RCC 7860 (cell line): ENCODE data around the gene PIK3R6.
"Not testable (repeated sequence)": the region's sequence is repeated elsewhere in the genome, so short reads cannot be mapped to it uniquely, and the experiment has no call there.

Experiments used
- DNase-seq: peaks from one replicate; pipeline ENCODE4 v3.0.0-alpha.2; 2015; ENCODE audit warnings: low spot score
- FAIRE-seq: peaks from 2 replicates; lab custom pipeline; 2012; peaks lifted over from hg19 to GRCh38; lab: Jason Lieb, UNC

The PIK3R6 gene

GRCh38 chr17:8856869-8857575 lies 10.5 kb downstream of the PIK3R6 start:
- FAIRE-seq (no peak), DNase-seq (no peak)

- not testable (repeated sequence) for FAIRE-seq, DNase-seq
Observed at GRCh38 chr17:8856205-8856603, 11.3 kb downstream of the PIK3R6 start.

- no peak for DNase-seq
- no peak for FAIRE-seq
Observed at GRCh38 chr17:8855477-8856204, 11.8 kb downstream of the PIK3R6 start.

GRCh38 chr17:8851600-8851999 lies 15.9 kb downstream of the PIK3R6 start:
- DNase-seq (no peak), FAIRE-seq (no peak)

GRCh38 chr17:8849311-8850041 lies 18.0 kb downstream of the PIK3R6 start:
- no peak for FAIRE-seq
- DNase-seq = no peak

GRCh38 chr17:8847891-8848290 lies 19.6 kb downstream of the PIK3R6 start:
- FAIRE-seq = no peak

GRCh38 chr17:8846768-8847211 lies 20.7 kb downstream of the PIK3R6 start:
- FAIRE-seq = no peak

More at GRCh38 chr17:8847891-8848290, 19.6 kb downstream of the PIK3R6 start:
- DNase-seq = no peak

GRCh38 chr17:8844229-8845218 lies 22.9 kb downstream of the PIK3R6 start:
- no peak for DNase-seq
- FAIRE-seq = no peak

More at GRCh38 chr17:8846768-8847211, 20.7 kb downstream of the PIK3R6 start:
- DNase-seq = no peak

- FAIRE-seq = no peak
- DNase-seq = no peak
Observed at GRCh38 chr17:8843344-8843743, 24.1 kb downstream of the PIK3R6 start.

- DNase-seq (no peak), FAIRE-seq (no peak)
Observed at GRCh38 chr17:8841844-8842243, 25.6 kb downstream of the PIK3R6 start.

GRCh38 chr17:8839410-8839935 lies 28.0 kb downstream of the PIK3R6 start:
- FAIRE-seq = no peak
- DNase-seq = no peak

GRCh38 chr17:8838551-8839095 lies 28.9 kb downstream of the PIK3R6 start:
- FAIRE-seq = no peak
- DNase-seq = no peak

GRCh38 chr17:8837563-8838075 lies 29.9 kb downstream of the PIK3R6 start:
- no peak for FAIRE-seq
- DNase-seq = no peak

GRCh38 chr17:8836821-8837562 lies 30.5 kb downstream of the PIK3R6 start:
- DNase-seq = no peak
- FAIRE-seq = no peak

- FAIRE-seq (no peak), DNase-seq (no peak)
Observed at GRCh38 chr17:8835631-8836364, 31.7 kb downstream of the PIK3R6 start.

GRCh38 chr17:8835106-8835505 lies 32.4 kb downstream of the PIK3R6 start:
- FAIRE-seq = no peak

GRCh38 chr17:8832711-8833352 lies 34.6 kb downstream of the PIK3R6 start:
- no peak for FAIRE-seq
- DNase-seq = no peak

More at GRCh38 chr17:8835106-8835505, 32.4 kb downstream of the PIK3R6 start:
- DNase-seq = no peak
